GM23338 (cell line): ENCODE measurements around the gene PRELID2. TPM values are rescaled to one million over a fixed set of nuclear protein-coding genes. Genes with fewer than 3 reads are reported as not detected.
A peak's percentile ranks its signal among the peaks of the same experiment; 100 is the strongest.

ENCODE experiments used
- ATAC-seq: fragments of 200-7000 bp; cut with Tn5 transposase; 3 replicates; pipeline ENCODE4 v1.9.1; 2020
- DNase-seq: peaks from one replicate; pipeline ENCODE4 v3.0.0-alpha.2; 2015; ENCODE audit warnings: low spot score
- H2AFZ ChIP-seq: fragments of 200-600 bp; sonication (generic); 2 replicates; pipeline ENCODE4 v1.8.0; 2016; ENCODE audit warnings: antibody characterized with exemption, mild to moderate bottlenecking, moderate library complexity
- H3F3A ChIP-seq: fragments of 200-600 bp; sonication (generic); replicated peaks from 2 replicates; pipeline ENCODE4 v1.8.0; 2017; ENCODE audit warnings: antibody characterized with exemption, mixed run types, low read depth
- H3K27ac ChIP-seq: fragments of 200-600 bp; sonication (generic); 2 replicates; pipeline ENCODE4 v1.6.1; 2016; ENCODE audit warnings: low read depth
- H3K27me3 ChIP-seq: fragments of 200-600 bp; sonication (generic); 2 replicates; pipeline ENCODE4 v1.8.0; 2016; ENCODE audit warnings: mild to moderate bottlenecking, mixed run types, moderate library complexity; ENCODE audit not compliant: insufficient read depth
- H3K36me3 ChIP-seq: fragments of 200-600 bp; sonication (generic); 2 replicates; pipeline ENCODE4 v1.8.0; 2016; ENCODE audit warnings: mild to moderate bottlenecking; ENCODE audit not compliant: insufficient read depth
- H3K4me1 ChIP-seq: fragments of 200-600 bp; sonication (generic); 2 replicates; pipeline ENCODE4 v1.8.0; 2016; ENCODE audit warnings: mild to moderate bottlenecking, moderate library complexity; ENCODE audit not compliant: insufficient read depth
- H3K4me2 ChIP-seq: fragments of 200-600 bp; sonication (generic); 2 replicates; pipeline ENCODE4 v1.7.1; 2017; ENCODE audit warnings: mixed run types
- H3K4me3 ChIP-seq: fragments of 200-600 bp; sonication (generic); 2 replicates; pipeline ENCODE4 v1.6.1; 2016; ENCODE audit warnings: mixed run types
- H3K79me2 ChIP-seq: fragments of 200-600 bp; sonication (generic); replicated peaks from 2 replicates; pipeline ENCODE4 v1.8.0; 2017; ENCODE audit warnings: mild to moderate bottlenecking; ENCODE audit not compliant: insufficient read depth
- H3K9me2 ChIP-seq: fragments of 200-600 bp; sonication (generic); 2 replicates; pipeline ENCODE4 v1.8.0; 2017; ENCODE audit not compliant: insufficient read depth
- H4K20me1 ChIP-seq: fragments of 200-600 bp; sonication (generic); replicated peaks from 2 replicates; pipeline ENCODE4 v1.8.0; 2017; ENCODE audit warnings: mild to moderate bottlenecking; ENCODE audit not compliant: insufficient read depth
- H3K27ac Mint-ChIP-seq: 2 replicates; pipeline ENCODE4 v1.8.0; 2020; ENCODE audit warnings: inconsistent platforms, mild to moderate bottlenecking, moderate library complexity, mixed read lengths
- H3K27me3 Mint-ChIP-seq: 3 replicates; pipeline ENCODE4 v1.8.0; 2022; ENCODE audit warnings: low read depth, mild to moderate bottlenecking, moderate library complexity, mixed read lengths, inconsistent platforms; ENCODE audit not compliant: insufficient read depth, poor library complexity
- H3K36me3 Mint-ChIP-seq: 3 replicates; pipeline ENCODE4 v1.8.0; 2021; ENCODE audit warnings: low read depth, mild to moderate bottlenecking, inconsistent platforms, moderate library complexity, mixed read lengths
- H3K4me1 Mint-ChIP-seq: 3 replicates; pipeline ENCODE4 v1.8.0; 2020; ENCODE audit warnings: mild to moderate bottlenecking, inconsistent platforms, mixed read lengths
- H3K4me3 Mint-ChIP-seq: 3 replicates; pipeline ENCODE4 v1.8.0; 2021; ENCODE audit warnings: moderate library complexity, mild to moderate bottlenecking, inconsistent platforms, mixed read lengths
- H3K9me3 Mint-ChIP-seq: 3 replicates; pipeline ENCODE4 v1.8.0; 2020; ENCODE audit warnings: moderate library complexity, mild to moderate bottlenecking, inconsistent platforms, mixed read lengths
- CREB1 ChIP-seq: fragments of 250-450 bp; sonication (Bioruptor Pico); IDR thresholded peaks from 2 replicates; pipeline ENCODE4 v1.5.0; 2020; ENCODE audit warnings: low read depth, mild to moderate bottlenecking, moderate library complexity
- EZH2 ChIP-seq: fragments of 200-600 bp; sonication (generic); IDR thresholded peaks from one replicate; pipeline ENCODE4 v1.8.0; 2017; ENCODE audit warnings: antibody characterized with exemption, mild to moderate bottlenecking, low read depth; ENCODE audit not compliant: unreplicated experiment
- EZH2phosphoT487 ChIP-seq: fragments of 200-600 bp; sonication (generic); IDR thresholded peaks from one replicate; pipeline ENCODE4 v1.8.1; 2018; ENCODE audit warnings: antibody characterized with exemption; ENCODE audit not compliant: unreplicated experiment
- JUNB ChIP-seq: IDR thresholded peaks from one replicate; pipeline ENCODE4 v1.6.1; 2016; ENCODE audit warnings: antibody characterized with exemption; ENCODE audit not compliant: unreplicated experiment
- NANOG ChIP-seq: IDR thresholded peaks from 2 replicates; pipeline ENCODE4 v1.6.1; 2016; ENCODE audit warnings: antibody characterized with exemption, borderline replicate concordance
- POLR2AphosphoS5 ChIP-seq: IDR thresholded peaks from 2 replicates; pipeline ENCODE4 v1.6.1; 2016; ENCODE audit warnings: antibody characterized with exemption, low read depth
- STAT1 ChIP-seq: IDR thresholded peaks from one replicate; pipeline ENCODE4 v1.6.1; 2016; ENCODE audit warnings: antibody characterized with exemption; ENCODE audit not compliant: unreplicated experiment
- ZNF114 ChIP-seq: fragments of 250-450 bp; sonication (Bioruptor Pico); IDR thresholded peaks from 2 replicates; pipeline ENCODE4 v1.5.0; 2020; ENCODE audit warnings: mild to moderate bottlenecking, moderate library complexity
- ZNF331 ChIP-seq: fragments of 250-450 bp; sonication (Bioruptor Pico); IDR thresholded peaks from 2 replicates; pipeline ENCODE4 v1.5.0; 2020; ENCODE audit warnings: low read depth, mild to moderate bottlenecking, moderate library complexity
- ZNF462 ChIP-seq: fragments of 250-450 bp; sonication (Bioruptor Pico); IDR thresholded peaks from 2 replicates; pipeline ENCODE4 v1.5.0; 2020; ENCODE audit warnings: mild to moderate bottlenecking, moderate library complexity
- polyA plus RNA-seq: library from polyadenylated mRNA; unstranded; fragments of >200 nt; fragmentation: Nextera tagmentation; extraction: Ambion mirVana; gene quantifications from 2 replicates; pipeline ENCODE4 v1.2.1, GENCODE V29; 2016
- total RNA-seq: library from RNA; depleted of rRNA; stranded (reverse); fragments of >200 nt; shearing (Covaris generic); gene quantifications from 2 replicates; pipeline ENCODE4 v1.2.3, GENCODE V29; 2014
- TF ChIP-seq, protein P1 (sequence below): IDR thresholded peaks from one replicate; pipeline ENCODE4 v1.6.1; 2018; ENCODE audit warnings: antibody characterized with exemption; ENCODE audit not compliant: unreplicated experiment
- TF ChIP-seq, protein P2 (sequence below): IDR thresholded peaks from 2 replicates; pipeline ENCODE4 v1.6.1; 2016; ENCODE audit warnings: antibody characterized with exemption
- TF ChIP-seq, protein P3 (sequence below), 2 experiments: fragments of 200-600 bp in 1 of 2; sonication (generic) in 1 of 2; conservative IDR thresholded peaks; 2 replicates each; pipeline versions ENCODE4 v1.5.1 to v1.6.1; 2016 to 2017; ENCODE audit warnings: antibody characterized with exemption in 2 of 2, low read depth in 2 of 2, mild to moderate bottlenecking in 2 of 2, moderate library complexity in 1 of 2

PRELID2 gene
- total and polyA plus RNA-seq, 2 experiments from 2014 or later: 9.3 to 9.8 TPM

DNA sequence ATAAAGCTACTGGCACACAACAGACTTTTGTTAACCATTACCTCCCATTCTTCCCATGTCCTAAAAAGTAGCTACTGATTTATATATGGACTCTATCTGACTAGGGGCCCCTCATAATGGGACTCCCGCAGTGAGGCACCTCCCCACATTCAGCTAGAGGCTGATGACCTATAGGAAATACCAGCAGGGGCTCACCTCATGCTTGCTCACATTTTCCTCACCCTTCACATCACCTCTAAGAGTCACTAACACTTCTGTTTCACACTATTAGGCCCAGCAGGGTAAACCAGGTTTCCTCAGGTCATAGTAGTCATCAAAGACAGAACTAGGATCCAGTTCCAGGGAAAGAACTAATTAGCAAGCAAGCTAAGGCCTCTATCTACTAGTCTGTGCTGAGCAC is 60.7 kb downstream of the PRELID2 start:
- H3K79me2 ChIP-seq: no peaks in the 10 kb centered on the region
- Mint-ChIP-seq H3K9me3 (peaks cover 8% of the 10 kb centered on the region; the same call in 2 of the 3 replicates), H3K27me3 (no peaks in the 10 kb centered on the region)

More for the DNA sequence above, 60.7 kb downstream of the PRELID2 start:
- no peak overlapping the region for H2AFZ ChIP-seq
- H3K27ac ChIP-seq: no peak overlapping the region
- ATAC-seq (peak; percentile 73), DNase-seq (no peak)
- Mint-ChIP-seq H3K4me1 (peaks cover 5% of the 10 kb centered on the region; the same call in 2 of the 3 replicates), H3K36me3 (peaks cover 8% of the 10 kb centered on the region; the same call in 1 of the 3 replicates), H3K27ac (no peak overlapping the region), H3K4me3 (no peak overlapping the region)
- H3F3A ChIP-seq: no peaks in the 10 kb centered on the region
- no peaks in the 10 kb centered on the region for H3K36me3 ChIP-seq
- H3K4me3 ChIP-seq: no peak overlapping the region
- no peaks in the 10 kb centered on the region for H3K27me3 ChIP-seq
- H3K4me2 ChIP-seq: 0 out of 2 replicates have a peak overlapping the region, but pooled peaks have one; percentile 20
- H3K4me1 ChIP-seq: no peaks in the 10 kb centered on the region
- no peaks in the 10 kb centered on the region for H4K20me1 ChIP-seq
- no peaks in the 10 kb centered on the region for H3K9me2 ChIP-seq
- TF ChIP-seq, protein P1, sequence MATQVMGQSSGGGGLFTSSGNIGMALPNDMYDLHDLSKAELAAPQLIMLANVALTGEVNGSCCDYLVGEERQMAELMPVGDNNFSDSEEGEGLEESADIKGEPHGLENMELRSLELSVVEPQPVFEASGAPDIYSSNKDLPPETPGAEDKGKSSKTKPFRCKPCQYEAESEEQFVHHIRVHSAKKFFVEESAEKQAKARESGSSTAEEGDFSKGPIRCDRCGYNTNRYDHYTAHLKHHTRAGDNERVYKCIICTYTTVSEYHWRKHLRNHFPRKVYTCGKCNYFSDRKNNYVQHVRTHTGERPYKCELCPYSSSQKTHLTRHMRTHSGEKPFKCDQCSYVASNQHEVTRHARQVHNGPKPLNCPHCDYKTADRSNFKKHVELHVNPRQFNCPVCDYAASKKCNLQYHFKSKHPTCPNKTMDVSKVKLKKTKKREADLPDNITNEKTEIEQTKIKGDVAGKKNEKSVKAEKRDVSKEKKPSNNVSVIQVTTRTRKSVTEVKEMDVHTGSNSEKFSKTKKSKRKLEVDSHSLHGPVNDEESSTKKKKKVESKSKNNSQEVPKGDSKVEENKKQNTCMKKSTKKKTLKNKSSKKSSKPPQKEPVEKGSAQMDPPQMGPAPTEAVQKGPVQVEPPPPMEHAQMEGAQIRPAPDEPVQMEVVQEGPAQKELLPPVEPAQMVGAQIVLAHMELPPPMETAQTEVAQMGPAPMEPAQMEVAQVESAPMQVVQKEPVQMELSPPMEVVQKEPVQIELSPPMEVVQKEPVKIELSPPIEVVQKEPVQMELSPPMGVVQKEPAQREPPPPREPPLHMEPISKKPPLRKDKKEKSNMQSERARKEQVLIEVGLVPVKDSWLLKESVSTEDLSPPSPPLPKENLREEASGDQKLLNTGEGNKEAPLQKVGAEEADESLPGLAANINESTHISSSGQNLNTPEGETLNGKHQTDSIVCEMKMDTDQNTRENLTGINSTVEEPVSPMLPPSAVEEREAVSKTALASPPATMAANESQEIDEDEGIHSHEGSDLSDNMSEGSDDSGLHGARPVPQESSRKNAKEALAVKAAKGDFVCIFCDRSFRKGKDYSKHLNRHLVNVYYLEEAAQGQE: no peak
- TF ChIP-seq ZNF331 (CRISPR knock-in tag) (no peak), STAT1 (no peak), POLR2AphosphoS5 (no peak), EZH2 (no peak), ZNF114 (no peak), JUNB (no peak), EZH2phosphoT487 (no peak), NANOG (no peak), ZNF462 (CRISPR knock-in tag) (no peak), CREB1 (CRISPR knock-in tag) (no peak)
- TF ChIP-seq, protein P2, sequence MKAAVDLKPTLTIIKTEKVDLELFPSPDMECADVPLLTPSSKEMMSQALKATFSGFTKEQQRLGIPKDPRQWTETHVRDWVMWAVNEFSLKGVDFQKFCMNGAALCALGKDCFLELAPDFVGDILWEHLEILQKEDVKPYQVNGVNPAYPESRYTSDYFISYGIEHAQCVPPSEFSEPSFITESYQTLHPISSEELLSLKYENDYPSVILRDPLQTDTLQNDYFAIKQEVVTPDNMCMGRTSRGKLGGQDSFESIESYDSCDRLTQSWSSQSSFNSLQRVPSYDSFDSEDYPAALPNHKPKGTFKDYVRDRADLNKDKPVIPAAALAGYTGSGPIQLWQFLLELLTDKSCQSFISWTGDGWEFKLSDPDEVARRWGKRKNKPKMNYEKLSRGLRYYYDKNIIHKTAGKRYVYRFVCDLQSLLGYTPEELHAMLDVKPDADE: no peak
- TF ChIP-seq, protein P3, sequence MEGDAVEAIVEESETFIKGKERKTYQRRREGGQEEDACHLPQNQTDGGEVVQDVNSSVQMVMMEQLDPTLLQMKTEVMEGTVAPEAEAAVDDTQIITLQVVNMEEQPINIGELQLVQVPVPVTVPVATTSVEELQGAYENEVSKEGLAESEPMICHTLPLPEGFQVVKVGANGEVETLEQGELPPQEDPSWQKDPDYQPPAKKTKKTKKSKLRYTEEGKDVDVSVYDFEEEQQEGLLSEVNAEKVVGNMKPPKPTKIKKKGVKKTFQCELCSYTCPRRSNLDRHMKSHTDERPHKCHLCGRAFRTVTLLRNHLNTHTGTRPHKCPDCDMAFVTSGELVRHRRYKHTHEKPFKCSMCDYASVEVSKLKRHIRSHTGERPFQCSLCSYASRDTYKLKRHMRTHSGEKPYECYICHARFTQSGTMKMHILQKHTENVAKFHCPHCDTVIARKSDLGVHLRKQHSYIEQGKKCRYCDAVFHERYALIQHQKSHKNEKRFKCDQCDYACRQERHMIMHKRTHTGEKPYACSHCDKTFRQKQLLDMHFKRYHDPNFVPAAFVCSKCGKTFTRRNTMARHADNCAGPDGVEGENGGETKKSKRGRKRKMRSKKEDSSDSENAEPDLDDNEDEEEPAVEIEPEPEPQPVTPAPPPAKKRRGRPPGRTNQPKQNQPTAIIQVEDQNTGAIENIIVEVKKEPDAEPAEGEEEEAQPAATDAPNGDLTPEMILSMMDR (conservative IDR thresholded peaks at IDR 0.05; ENCODE audit: low read depth in 2 of 2): no peak
